PFSK-1 (cell line): ENCODE results near the gene PCP4.

Experiments
- FOXP2 ChIP-seq: optimal IDR thresholded peaks from 2 replicates; pipeline ENCODE3; 2011; ENCODE audit warnings: borderline replicate concordance, control low read depth, inconsistent platforms; ENCODE audit not compliant: insufficient read depth; ENCODE audit errors: extremely low read length, extremely low read depth
- POLR2AphosphoS5 ChIP-seq: IDR thresholded peaks from 2 replicates; pipeline ENCODE4 v1.6.1; 2012; ENCODE audit warnings: low read depth, mild to moderate bottlenecking, control low read depth, low read length, moderate library complexity
- REST ChIP-seq, 2 experiments: IDR thresholded peaks; 2 replicates each; pipeline versions ENCODE4 v1.6.1 to v1.8.0; 2011 to 2012; ENCODE audit warnings: low read depth in 2 of 2, low read length in 2 of 2, control low read depth in 1 of 2, inconsistent platforms in 1 of 2, mild to moderate bottlenecking in 1 of 2, moderate library complexity in 1 of 2; ENCODE audit not compliant: insufficient read depth in 1 of 2
- SIN3A ChIP-seq: IDR thresholded peaks from 2 replicates; pipeline ENCODE4 v1.6.1; 2012; ENCODE audit warnings: mild to moderate bottlenecking, low read length, moderate library complexity, borderline replicate concordance; ENCODE audit not compliant: insufficient read depth
- TAF1 ChIP-seq: IDR thresholded peaks from 2 replicates; pipeline ENCODE4 v1.6.1; 2012; ENCODE audit warnings: low read length, control low read depth, borderline replicate concordance; ENCODE audit not compliant: insufficient read depth

DNA sequence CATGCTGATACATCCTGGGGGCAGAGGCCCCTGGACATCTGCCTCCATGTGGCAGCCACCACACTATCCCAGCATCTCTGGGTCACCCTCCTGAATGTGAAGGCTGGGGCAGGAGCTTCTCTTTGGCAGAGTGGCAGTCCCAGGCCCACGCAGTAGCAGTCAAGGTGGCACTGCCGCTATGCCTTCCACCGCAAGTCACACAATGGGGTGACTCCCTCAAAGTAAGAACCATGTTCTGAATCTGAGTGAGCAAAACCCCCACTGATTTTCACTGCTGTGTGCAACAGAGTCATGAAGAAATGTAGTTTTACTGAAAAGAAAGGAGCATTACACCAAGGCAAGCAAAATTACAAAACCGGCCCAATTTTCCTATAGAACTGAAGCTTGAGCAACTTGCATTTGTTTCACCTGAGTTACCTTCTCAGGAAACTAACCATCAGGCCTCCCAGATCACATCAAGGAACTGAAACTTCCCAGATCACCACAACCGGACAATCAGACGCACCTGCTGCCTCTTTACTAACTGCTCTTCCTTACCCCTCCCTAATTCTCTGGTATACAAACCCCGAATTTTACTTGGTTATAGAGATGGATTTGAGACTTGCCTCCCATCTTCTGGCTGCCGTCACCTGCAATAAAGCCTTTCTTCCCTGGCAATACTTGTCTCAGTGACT is 102.6 kb downstream of the PCP4 start:
- TF ChIP-seq POLR2AphosphoS5 (no peak), TAF1 (no peak), SIN3A (no peak), REST (IDR thresholded peaks at IDR 0.05; ENCODE audit: insufficient read depth in 1 of 2, low read depth in 2 of 2, low read length in 2 of 2) (no peak), FOXP2 (no peak)
